Kidney (tissue), 14 donors: ENCODE measurements around the gene ARHGAP20. TPM values are rescaled to one million over a fixed set of nuclear protein-coding genes. Genes with fewer than 3 reads are reported as not detected.
A peak's percentile ranks its signal among the peaks of the same experiment; 100 is the strongest.

Experiments
- DNase-seq, 5 donors: peaks; one replicate each; pipeline ENCODE4 v3.0.0-alpha.2; 2013 to 2020
- FAIRE-seq: peaks from 2 replicates; lab custom pipeline; 2012; peaks lifted over from hg19 to GRCh38; lab: Jason Lieb, UNC
- H3K27ac ChIP-seq, 2 donors: one replicate each; pipeline ENCODE4 v1.7.0; 2013; ENCODE audit warnings: low read depth in 2 of 2, low read length in 2 of 2, inconsistent platforms in 1 of 2
- H3K27me3 ChIP-seq: one replicate; pipeline ENCODE4 v1.7.1; 2013; ENCODE audit warnings: low read length, inconsistent platforms; ENCODE audit not compliant: control insufficient read depth, insufficient read depth
- H3K36me3 ChIP-seq, 3 donors: one replicate each; pipeline versions ENCODE4 v1.7.0 to v1.7.1; 2013; ENCODE audit warnings: low read length in 3 of 3, control low read depth in 1 of 3, inconsistent platforms in 1 of 3; ENCODE audit not compliant: insufficient read depth in 3 of 3, control insufficient read depth in 2 of 3
- H3K4me1 ChIP-seq, 3 donors: one replicate each; pipeline versions ENCODE4 v1.7.0 to v1.7.1; 2013; ENCODE audit warnings: low read length in 3 of 3, inconsistent platforms in 1 of 3, low read depth in 1 of 3; ENCODE audit not compliant: control insufficient read depth in 2 of 3, insufficient read depth in 2 of 3
- H3K4me3 ChIP-seq, 3 donors: one replicate each; pipeline versions ENCODE4 v1.7.0 to v1.8.1; 2013; ENCODE audit warnings: low read length in 3 of 3, control low read depth in 1 of 3, inconsistent platforms in 1 of 3
- H3K9ac ChIP-seq, 3 donors: one replicate each; pipeline versions ENCODE4 v1.7.0 to v1.7.1; 2013; ENCODE audit warnings: low read length in 3 of 3, control low read depth in 1 of 3, inconsistent platforms in 1 of 3
- H3K9me3 ChIP-seq, 3 donors: one replicate each; pipeline versions ENCODE4 v1.7.0 to v1.7.1; 2013; ENCODE audit warnings: low read length in 3 of 3, control low read depth in 1 of 3, inconsistent platforms in 1 of 3; ENCODE audit not compliant: control insufficient read depth in 2 of 3, insufficient read depth in 1 of 3
- intact Hi-C: fragments of 100-400 bp; cut with DNase I; formaldehyde crosslinking; loops from one replicate; pipeline ENCODE4 v1.11.1; 2022
- polyA plus RNA-seq: library from polyadenylated mRNA; stranded (reverse); fragments of 350-450 nt; fragmentation: Illumina TruSeq; extraction: RNeasy Lipid Tissue Mini Kit (QIAGEN cat#74804); gene quantifications from one replicate; pipeline ENCODE4 v1.2.3, GENCODE V29; 2014; ENCODE audit warnings: low read depth, low replicate concordance; ENCODE audit not compliant: insufficient read depth
- total RNA-seq: library from RNA; stranded (reverse); fragmentation: NEBNext Ultra II Directional; extraction: Animal tissue kit (Norgen Biotek cat#: 25700); gene quantifications from one replicate; pipeline ENCODE4 v1.2.1, GENCODE V29; 2021
- TF ChIP-seq, protein P1 (sequence below): IDR thresholded peaks from 3 replicates; pipeline ENCODE4 v1.5.1; 2012; ENCODE audit warnings: mild to moderate bottlenecking, moderate library complexity, borderline replicate concordance; ENCODE audit not compliant: insufficient read depth; ENCODE audit errors: extremely low read depth
- donor health status: control.
- donor health status: control.
- donor health status: control.
- donor health status: control.
- donor health status: control.
- donor health status: DM: yes; HTN: yes; CAD: no.
- donor health status: Normal renal cell carcinoma (clear cell type).

The ARHGAP20 gene
- total and polyA plus RNA-seq, 2 donors from 2014 or later, result 0.11 to 1.4 TPM

- no peaks in the 10 kb centered on the region for H3K4me1 ChIP-seq
- H3K9ac ChIP-seq, result no peak overlapping the region
- TF ChIP-seq, protein P1, sequence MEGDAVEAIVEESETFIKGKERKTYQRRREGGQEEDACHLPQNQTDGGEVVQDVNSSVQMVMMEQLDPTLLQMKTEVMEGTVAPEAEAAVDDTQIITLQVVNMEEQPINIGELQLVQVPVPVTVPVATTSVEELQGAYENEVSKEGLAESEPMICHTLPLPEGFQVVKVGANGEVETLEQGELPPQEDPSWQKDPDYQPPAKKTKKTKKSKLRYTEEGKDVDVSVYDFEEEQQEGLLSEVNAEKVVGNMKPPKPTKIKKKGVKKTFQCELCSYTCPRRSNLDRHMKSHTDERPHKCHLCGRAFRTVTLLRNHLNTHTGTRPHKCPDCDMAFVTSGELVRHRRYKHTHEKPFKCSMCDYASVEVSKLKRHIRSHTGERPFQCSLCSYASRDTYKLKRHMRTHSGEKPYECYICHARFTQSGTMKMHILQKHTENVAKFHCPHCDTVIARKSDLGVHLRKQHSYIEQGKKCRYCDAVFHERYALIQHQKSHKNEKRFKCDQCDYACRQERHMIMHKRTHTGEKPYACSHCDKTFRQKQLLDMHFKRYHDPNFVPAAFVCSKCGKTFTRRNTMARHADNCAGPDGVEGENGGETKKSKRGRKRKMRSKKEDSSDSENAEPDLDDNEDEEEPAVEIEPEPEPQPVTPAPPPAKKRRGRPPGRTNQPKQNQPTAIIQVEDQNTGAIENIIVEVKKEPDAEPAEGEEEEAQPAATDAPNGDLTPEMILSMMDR, result no peak
- H3K4me3 ChIP-seq, result no peak overlapping the region
- H3K27me3 ChIP-seq, result no peaks in the 10 kb centered on the region
- H3K36me3 ChIP-seq, result no peaks in the 10 kb centered on the region
- peak; percentile 95 for FAIRE-seq
- H3K27ac ChIP-seq, result no peak overlapping the region
- intact Hi-C loops, result no loop called here
- DNase-seq, result no peak
- H3K9me3 ChIP-seq, result no peaks in the 10 kb centered on the region
These were observed 22.9 kb downstream of the ARHGAP20 start for GRCh38 chr11:110689306-110689705.

- DNase-seq, result peak in 1 of 5 donors; percentile 10
- intact Hi-C loops, result no loop called here
- FAIRE-seq, result no peak
- Histone ChIP-seq H3K4me1 (no peaks in the 10 kb centered on the region), H3K4me3 (no peak overlapping the region), H3K9me3 (no peaks in the 10 kb centered on the region), H3K27me3 (no peaks in the 10 kb centered on the region), H3K27ac (no peak overlapping the region), H3K9ac (no peak overlapping the region), H3K36me3 (no peaks in the 10 kb centered on the region)
- TF ChIP-seq, protein P1, result no peak
These were observed 32.8 kb downstream of the ARHGAP20 start for GRCh38 chr11:110679323-110679975.

DNA sequence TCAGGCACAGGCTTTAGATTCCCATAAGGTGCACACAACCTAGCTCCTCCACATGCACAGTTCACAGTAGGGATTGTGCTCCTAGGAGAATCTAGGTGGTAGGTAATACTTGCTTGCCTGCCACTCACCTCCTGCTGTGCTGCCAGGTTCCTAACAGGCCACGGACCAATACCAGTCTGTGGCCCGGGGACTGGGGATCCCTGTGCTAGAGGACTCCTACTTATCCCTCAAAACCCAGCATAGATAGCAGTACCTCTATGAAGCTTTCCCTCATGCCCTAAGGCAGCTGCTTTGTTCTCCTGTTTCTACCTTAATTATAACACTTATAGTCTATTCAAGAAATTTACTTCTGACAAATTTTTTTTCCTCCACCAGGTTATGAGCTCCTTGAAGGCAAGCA, 36.7 kb downstream of the ARHGAP20 start:
- TF ChIP-seq, protein P1, result no peak
- DNase-seq (no peak), FAIRE-seq (no peak)
- Histone ChIP-seq H3K4me1 (no peaks in the 10 kb centered on the region), H3K27ac (no peak overlapping the region), H3K9ac (no peak overlapping the region), H3K4me3 (no peak overlapping the region), H3K27me3 (no peaks in the 10 kb centered on the region), H3K36me3 (no peaks in the 10 kb centered on the region), H3K9me3 (no peaks in the 10 kb centered on the region)
- intact Hi-C loops, result no loop called here
